ENCODE data around the gene KRTAP5-5.

The KRTAP5-5 gene

DNA sequence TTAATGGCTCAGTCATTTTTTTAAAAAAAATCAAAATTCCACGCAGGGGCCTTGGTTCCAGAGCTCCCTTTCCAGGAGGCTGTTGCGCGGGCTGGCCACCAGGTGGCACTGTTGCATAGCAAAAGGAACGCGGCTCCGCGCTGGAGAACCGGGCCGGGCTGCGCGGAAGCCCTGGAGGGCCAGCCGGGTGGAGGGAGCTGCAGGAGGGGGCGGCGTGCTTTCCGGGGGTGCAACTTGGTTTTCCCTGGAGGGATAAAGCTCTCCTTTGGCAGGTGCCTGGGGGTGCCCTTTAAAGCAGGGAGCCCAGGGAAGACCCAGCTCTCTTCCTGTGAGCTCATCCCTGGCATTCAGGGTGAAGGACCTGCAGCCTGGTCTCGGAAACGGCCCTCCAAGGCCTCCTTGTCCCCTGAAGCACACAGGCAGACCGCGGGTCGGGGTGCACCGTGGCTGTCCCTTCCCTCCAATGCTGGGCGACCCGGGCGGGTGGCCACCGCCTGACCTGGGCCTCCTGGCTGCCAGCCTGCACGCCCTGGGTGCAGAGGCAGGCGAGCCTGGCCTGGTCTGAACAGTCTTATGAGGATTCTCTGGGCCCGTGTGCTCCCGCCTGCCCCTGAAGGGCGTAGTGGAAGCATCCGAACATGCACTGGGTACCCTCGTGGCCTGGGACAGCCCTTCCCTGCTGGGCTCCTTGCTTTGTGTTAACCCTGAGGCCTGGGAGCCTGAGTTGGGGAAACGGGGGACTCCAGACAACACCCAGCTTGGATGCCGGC, 23.4 kb downstream of the KRTAP5-5 start:
- TF ChIP-seq, protein P1, sequence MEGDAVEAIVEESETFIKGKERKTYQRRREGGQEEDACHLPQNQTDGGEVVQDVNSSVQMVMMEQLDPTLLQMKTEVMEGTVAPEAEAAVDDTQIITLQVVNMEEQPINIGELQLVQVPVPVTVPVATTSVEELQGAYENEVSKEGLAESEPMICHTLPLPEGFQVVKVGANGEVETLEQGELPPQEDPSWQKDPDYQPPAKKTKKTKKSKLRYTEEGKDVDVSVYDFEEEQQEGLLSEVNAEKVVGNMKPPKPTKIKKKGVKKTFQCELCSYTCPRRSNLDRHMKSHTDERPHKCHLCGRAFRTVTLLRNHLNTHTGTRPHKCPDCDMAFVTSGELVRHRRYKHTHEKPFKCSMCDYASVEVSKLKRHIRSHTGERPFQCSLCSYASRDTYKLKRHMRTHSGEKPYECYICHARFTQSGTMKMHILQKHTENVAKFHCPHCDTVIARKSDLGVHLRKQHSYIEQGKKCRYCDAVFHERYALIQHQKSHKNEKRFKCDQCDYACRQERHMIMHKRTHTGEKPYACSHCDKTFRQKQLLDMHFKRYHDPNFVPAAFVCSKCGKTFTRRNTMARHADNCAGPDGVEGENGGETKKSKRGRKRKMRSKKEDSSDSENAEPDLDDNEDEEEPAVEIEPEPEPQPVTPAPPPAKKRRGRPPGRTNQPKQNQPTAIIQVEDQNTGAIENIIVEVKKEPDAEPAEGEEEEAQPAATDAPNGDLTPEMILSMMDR (conservative IDR thresholded peaks at IDR 0.05; ENCODE audit: low read depth): peak; percentile 91
- H3K27ac ChIP-seq: no peak overlapping the region
- peak; percentile 77 for DNase-seq (ENCODE audit: low spot score)
- POLR2A ChIA-PET (ENCODE audit: low non-redundant PET): interaction anchor here (0.6 to 0.7 kb wide), 2 partner anchors 91 to 724 kb away, joined by 3 to 4 read pairs; no protein-coding TSS in a partner anchor
- CTCF ChIA-PET: interaction anchor here (0.5 to 4.1 kb wide), 55 partner anchors 10 to 767 kb away, joined by 3 to 62 read pairs (median 4); partner anchors contain the start of gene SYT8

- ChIA-PET POLR2A (ENCODE audit: low non-redundant PET) (interaction anchor here (0.6 kb wide), 1 partner anchor 723 kb away, joined by 4 read pairs; no protein-coding TSS in a partner anchor), CTCF (interaction anchor here (0.6 to 4.1 kb wide), 14 partner anchors 13 to 877 kb away, joined by 3 to 62 read pairs (median 8); no protein-coding TSS in a partner anchor)
- TF ChIP-seq, protein P1 (conservative IDR thresholded peaks at IDR 0.05; ENCODE audit: low read depth): no peak
- no peak for DNase-seq (ENCODE audit: low spot score)
- H3K27ac ChIP-seq: no peak overlapping the region
Observed at GRCh38 chr11:1653541-1654387, 24.2 kb downstream of the KRTAP5-5 start.

DNA sequence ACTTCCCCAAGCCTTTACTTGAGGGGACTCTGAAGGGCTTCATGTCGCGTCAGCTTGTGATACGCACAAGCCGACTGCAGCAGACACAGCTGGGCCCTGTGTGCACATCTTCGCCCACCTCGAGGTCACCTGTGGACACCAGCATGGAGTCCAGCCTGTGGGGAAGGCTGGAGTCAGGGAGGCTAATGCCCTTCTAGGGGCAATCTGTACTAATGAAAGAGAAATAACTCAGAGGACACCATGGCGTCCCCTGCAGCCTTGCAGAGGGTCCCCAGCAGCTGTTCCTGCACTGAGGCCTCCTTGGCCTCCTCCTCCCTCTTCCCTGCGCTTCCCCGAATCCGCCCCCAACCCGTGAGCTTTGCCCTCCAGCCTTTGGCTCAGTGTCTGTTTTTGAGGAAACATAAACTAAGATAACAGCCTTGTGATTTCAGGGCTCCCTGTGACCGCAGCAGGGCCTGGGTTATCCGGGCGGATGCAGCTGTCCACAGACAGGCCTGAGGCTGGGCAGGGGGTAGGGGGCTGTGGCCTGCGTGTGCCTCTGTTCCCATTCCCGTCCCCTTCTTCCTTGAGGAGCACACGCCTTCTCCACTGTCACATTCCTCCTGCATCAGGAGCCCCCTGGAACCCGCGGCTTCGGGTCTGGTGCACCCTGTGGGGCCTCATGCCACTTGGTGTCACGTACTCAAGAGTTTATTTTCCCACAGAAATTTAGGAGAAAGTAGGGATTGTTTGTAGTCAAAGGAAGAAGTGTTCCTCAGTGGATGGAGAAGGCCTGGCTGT, 25.0 kb downstream of the KRTAP5-5 start:
- POLR2A ChIA-PET (ENCODE audit: low non-redundant PET): no interaction called here
- H3K27ac ChIP-seq: no peak overlapping the region
- CTCF ChIA-PET: interaction anchor here (0.6 to 4.1 kb wide), 5 partner anchors 38 to 876 kb away, joined by 3 to 62 read pairs (median 3); no protein-coding TSS in a partner anchor
- TF ChIP-seq, protein P1 (conservative IDR thresholded peaks at IDR 0.05; ENCODE audit: low read depth): no peak
- DNase-seq (ENCODE audit: low spot score): no peak

DNA sequence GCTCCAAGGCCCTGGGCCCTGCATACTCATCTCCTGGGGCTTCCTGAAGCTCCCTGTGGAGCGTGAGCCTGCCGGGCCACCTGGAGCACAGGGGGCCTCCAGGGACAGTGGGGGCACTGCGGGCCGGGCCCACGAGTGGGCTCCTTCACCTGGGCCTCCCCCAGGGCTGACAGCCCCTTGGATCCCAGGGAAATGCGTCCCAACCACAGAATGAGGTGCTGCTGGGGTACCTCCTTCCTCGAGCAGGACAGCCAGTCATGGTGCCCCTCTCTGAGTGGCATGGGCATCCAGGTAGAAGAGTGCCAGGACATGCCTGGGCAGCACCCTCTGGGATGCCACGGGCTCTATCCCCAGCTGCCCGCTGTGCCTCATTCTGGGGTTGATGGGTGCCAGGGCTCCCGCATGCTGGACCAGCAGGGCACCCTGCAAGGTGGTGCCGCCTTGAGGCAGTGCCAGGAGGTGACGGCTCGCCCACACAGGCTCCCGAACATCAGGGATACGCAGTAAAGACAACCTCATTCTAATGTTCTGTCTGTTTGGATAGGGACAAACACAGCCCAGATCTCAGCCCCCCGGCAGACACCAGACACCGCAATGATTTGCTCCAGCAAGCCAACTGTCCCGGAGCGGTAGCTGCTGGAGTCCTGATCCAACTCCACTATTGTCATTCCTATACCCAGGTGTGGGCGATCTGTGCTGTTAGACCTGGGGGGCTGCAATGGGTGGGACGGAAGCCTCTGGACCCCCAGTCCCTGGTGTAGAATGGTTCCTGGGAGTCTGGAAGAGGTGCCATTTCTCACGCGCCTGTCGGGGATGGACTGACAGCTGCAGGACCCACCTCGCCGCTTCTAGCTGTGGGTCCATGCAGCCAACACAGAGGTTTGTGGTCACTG, 25.8 kb downstream of the KRTAP5-5 start:
- H3K27ac ChIP-seq: no peak overlapping the region
- TF ChIP-seq, protein P1 (conservative IDR thresholded peaks at IDR 0.05; ENCODE audit: low read depth): no peak

GRCh38 chr11:1656061-1656441, 26.5 kb downstream of the KRTAP5-5 start:
- DNase-seq (ENCODE audit: low spot score): no peak
- ChIA-PET POLR2A (ENCODE audit: low non-redundant PET) (no interaction called here), CTCF (interaction anchor here (0.6 to 0.8 kb wide), 2 partner anchors 21 to 378 kb away, joined by 4 to 7 read pairs; no protein-coding TSS in a partner anchor)
- TF ChIP-seq, protein P1 (conservative IDR thresholded peaks at IDR 0.05; ENCODE audit: low read depth): no peak
- H3K27ac ChIP-seq: no peak overlapping the region

More for the DNA sequence above, 25.8 kb downstream of the KRTAP5-5 start:
- ChIA-PET CTCF (interaction anchor here (0.6 to 0.8 kb wide), 2 partner anchors 22 to 379 kb away, joined by 4 to 7 read pairs; no protein-coding TSS in a partner anchor), POLR2A (ENCODE audit: low non-redundant PET) (no interaction called here)
- no peak for DNase-seq (ENCODE audit: low spot score)
